OCI-LY1 (cell line): ENCODE data around the gene SPATA25.

Experiments
- H2AFZ ChIP-seq: fragments of 200-600 bp; sonication (generic), shearing (Covaris generic); 2 replicates; pipeline ENCODE4 v1.6.0; 2014; ENCODE audit warnings: antibody characterized with exemption, mild to moderate bottlenecking, low read length
- H3F3A ChIP-seq: fragments of 200-600 bp; sonication (generic), shearing (Covaris generic); 2 replicates; pipeline ENCODE4 v1.6.0; 2014; ENCODE audit warnings: mild to moderate bottlenecking, antibody characterized with exemption, low read length, moderate library complexity; ENCODE audit not compliant: insufficient read depth
- H3K27ac ChIP-seq: fragments of 200-600 bp; sonication (generic); 2 replicates; pipeline ENCODE4 v1.5.1; 2014; ENCODE audit warnings: low read length, mixed run types, mild to moderate bottlenecking, low read depth; ENCODE audit not compliant: poor library complexity, severe bottlenecking
- H3K27me3 ChIP-seq: fragments of 200-600 bp; sonication (generic); 2 replicates; pipeline ENCODE4 v1.6.0; 2014; ENCODE audit warnings: antibody characterized with exemption, mild to moderate bottlenecking, low read length, moderate library complexity; ENCODE audit not compliant: insufficient read depth
- H3K36me3 ChIP-seq: fragments of 200-600 bp; sonication (generic); 2 replicates; pipeline ENCODE4 v1.6.1; 2014; ENCODE audit warnings: mild to moderate bottlenecking, antibody characterized with exemption, low read length, moderate library complexity, mixed read lengths; ENCODE audit not compliant: insufficient read depth
- H3K4me1 ChIP-seq: fragments of 200-600 bp; sonication (generic); 2 replicates; pipeline ENCODE4 v1.5.1; 2014; ENCODE audit warnings: mild to moderate bottlenecking, low read length, moderate library complexity; ENCODE audit not compliant: insufficient read depth, severe bottlenecking
- H3K4me2 ChIP-seq: fragments of 200-600 bp; sonication (generic), shearing (Covaris generic); 2 replicates; pipeline ENCODE4 v1.6.1; 2014; ENCODE audit warnings: low read length
- H3K4me3 ChIP-seq: fragments of 200-600 bp; sonication (generic); 2 replicates; pipeline ENCODE4 v1.5.1; 2014; ENCODE audit warnings: low read length, low read depth, mild to moderate bottlenecking, mixed read lengths; ENCODE audit not compliant: poor library complexity, severe bottlenecking
- H3K79me2 ChIP-seq: fragments of 200-600 bp; shearing (Covaris generic); 2 replicates; pipeline ENCODE4 v1.6.1; 2016; ENCODE audit warnings: mixed run types, low read length, mixed read lengths; ENCODE audit not compliant: insufficient read depth
- H3K9ac ChIP-seq: fragments of 200-600 bp; sonication (generic), shearing (Covaris generic); 2 replicates; pipeline ENCODE4 v1.6.1; 2014; ENCODE audit warnings: mild to moderate bottlenecking, low read length, mixed read lengths
- H3K9me2 ChIP-seq: fragments of 200-600 bp; sonication (generic), shearing (Covaris generic); 2 replicates; pipeline ENCODE4 v1.6.1; 2014; ENCODE audit warnings: low read depth, mild to moderate bottlenecking, low read length, mixed read lengths
- H3K9me3 ChIP-seq: fragments of 200-600 bp; shearing (Covaris generic); 2 replicates; pipeline ENCODE4 v1.6.1; 2014; ENCODE audit warnings: low read length, mixed read lengths
- H4K20me1 ChIP-seq: fragments of 200-600 bp; sonication (generic), shearing (Covaris generic); 2 replicates; pipeline ENCODE4 v1.6.0; 2016; ENCODE audit warnings: mild to moderate bottlenecking, low read length; ENCODE audit not compliant: insufficient read depth
- EZH2 ChIP-seq: fragments of 200-600 bp; sonication (generic), shearing (Covaris generic); IDR thresholded peaks from 2 replicates; pipeline ENCODE4 v1.8.0; 2017; ENCODE audit warnings: borderline replicate concordance, mixed run types, mild to moderate bottlenecking, antibody characterized with exemption, low read length, moderate library complexity, mixed read lengths
- TF ChIP-seq, protein P1 (sequence below): fragments of 200-600 bp; sonication (generic), shearing (Covaris generic); IDR thresholded peaks from 2 replicates; pipeline ENCODE4 v1.5.1; 2017; ENCODE audit warnings: mild to moderate bottlenecking, antibody characterized with exemption, low read length, moderate library complexity, mixed read lengths

Gene SPATA25

DNA sequence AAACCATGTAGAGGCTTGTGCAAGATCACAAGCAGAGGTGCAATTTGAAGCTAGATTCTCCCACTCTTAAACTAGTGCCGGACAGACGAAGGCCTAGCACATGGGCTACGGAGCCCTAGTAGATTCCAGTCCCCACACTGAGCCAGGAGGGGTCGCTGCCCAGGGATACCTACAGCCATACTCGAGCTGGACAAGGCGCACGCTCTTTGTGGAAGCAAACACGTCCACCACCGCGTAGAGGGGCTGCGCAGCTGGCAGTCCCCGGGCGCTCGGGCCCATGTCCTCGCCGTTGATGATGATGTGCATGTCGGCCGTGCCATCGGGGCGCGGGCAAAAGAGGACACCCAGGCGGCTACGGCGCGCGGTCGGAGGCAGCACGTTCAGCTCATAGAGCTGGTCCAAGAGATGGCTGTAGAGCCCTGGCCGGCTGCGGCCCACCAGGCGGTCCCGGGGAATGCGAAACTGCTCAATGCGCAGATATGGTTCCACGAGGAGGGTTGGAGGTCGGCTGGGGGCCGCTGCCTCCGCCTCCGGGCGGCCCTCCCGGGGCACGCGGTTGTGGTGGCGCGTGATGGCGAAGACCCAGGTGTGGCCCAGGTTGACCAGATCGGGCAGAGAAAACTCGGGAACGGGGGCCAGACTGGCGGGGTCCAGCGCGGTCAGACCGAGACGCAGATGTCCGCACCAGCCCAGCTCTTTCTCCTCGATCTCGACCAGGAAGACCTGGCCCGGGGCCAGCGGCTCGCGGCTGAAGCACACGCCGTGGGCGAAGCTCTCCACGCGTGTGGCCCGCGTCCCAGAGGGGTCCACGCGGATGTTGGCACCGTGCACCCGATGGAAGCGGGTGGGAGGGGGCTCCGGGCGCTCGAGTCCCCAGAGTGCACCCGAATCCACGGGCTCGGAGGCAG is 2.9 kb upstream of the SPATA25 start:
- Histone ChIP-seq H4K20me1 (no peaks in the 10 kb centered on the region), H3K4me3 (peak overlapping the region; percentile 75), H3K9ac (peak overlapping the region; percentile 70), H3K36me3 (peaks cover 25% of the 10 kb centered on the region; the same call in 1 of the 2 replicates), H3K27ac (peak overlapping the region; percentile 24), H3F3A (no peaks in the 10 kb centered on the region; the same call in 1 of the 2 replicates), H3K27me3 (no peaks in the 10 kb centered on the region), H3K4me2 (peak overlapping the region; percentile 93), H3K9me2 (no peaks in the 10 kb centered on the region), H3K4me1 (peaks cover 30% of the 10 kb centered on the region), H3K9me3 (no peaks in the 10 kb centered on the region), H3K79me2 (no peaks in the 10 kb centered on the region), H2AFZ (no peak overlapping the region)
- TF ChIP-seq, protein P1, sequence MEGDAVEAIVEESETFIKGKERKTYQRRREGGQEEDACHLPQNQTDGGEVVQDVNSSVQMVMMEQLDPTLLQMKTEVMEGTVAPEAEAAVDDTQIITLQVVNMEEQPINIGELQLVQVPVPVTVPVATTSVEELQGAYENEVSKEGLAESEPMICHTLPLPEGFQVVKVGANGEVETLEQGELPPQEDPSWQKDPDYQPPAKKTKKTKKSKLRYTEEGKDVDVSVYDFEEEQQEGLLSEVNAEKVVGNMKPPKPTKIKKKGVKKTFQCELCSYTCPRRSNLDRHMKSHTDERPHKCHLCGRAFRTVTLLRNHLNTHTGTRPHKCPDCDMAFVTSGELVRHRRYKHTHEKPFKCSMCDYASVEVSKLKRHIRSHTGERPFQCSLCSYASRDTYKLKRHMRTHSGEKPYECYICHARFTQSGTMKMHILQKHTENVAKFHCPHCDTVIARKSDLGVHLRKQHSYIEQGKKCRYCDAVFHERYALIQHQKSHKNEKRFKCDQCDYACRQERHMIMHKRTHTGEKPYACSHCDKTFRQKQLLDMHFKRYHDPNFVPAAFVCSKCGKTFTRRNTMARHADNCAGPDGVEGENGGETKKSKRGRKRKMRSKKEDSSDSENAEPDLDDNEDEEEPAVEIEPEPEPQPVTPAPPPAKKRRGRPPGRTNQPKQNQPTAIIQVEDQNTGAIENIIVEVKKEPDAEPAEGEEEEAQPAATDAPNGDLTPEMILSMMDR, result peak; percentile 64; the same call in 1 of the 2 replicates
- no peak for TF ChIP-seq EZH2

DNA sequence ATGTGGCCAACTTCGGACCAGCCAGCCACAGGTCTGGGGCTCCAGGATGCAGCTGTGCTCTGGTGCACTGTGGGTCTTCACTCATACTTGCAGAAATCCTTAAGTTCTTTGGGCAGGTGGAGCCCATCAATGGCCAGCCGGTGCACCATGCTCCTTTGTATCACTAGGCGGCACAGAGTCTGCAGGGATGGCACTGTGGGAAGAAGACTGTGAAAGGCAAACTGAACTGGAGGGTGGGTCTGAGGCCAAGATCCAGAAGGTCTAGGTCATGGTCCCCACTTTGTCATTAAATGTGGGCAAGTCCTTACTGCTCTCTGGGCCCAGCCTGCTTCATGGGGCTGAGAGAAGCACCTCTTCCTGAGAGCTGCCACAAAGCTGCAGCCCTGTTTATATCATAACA is 1.3 kb upstream of the SPATA25 start:
- H2AFZ ChIP-seq, result no peak overlapping the region
- peaks cover 31% of the 10 kb centered on the region for H3K36me3 ChIP-seq
- no peaks in the 10 kb centered on the region for H4K20me1 ChIP-seq
- H3K27ac ChIP-seq, result peak overlapping the region; percentile 7
- H3K27me3 ChIP-seq, result no peaks in the 10 kb centered on the region
- no peak overlapping the region for H3K4me2 ChIP-seq
- H3K9me2 ChIP-seq, result no peaks in the 10 kb centered on the region
- no peak overlapping the region for H3K4me3 ChIP-seq
- no peaks in the 10 kb centered on the region; the same call in 1 of the 2 replicates for H3F3A ChIP-seq
- H3K9me3 ChIP-seq, result no peaks in the 10 kb centered on the region
- H3K4me1 ChIP-seq, result peaks cover 30% of the 10 kb centered on the region
- H3K9ac ChIP-seq, result no peak overlapping the region
- no peak for TF ChIP-seq EZH2
- TF ChIP-seq, protein P1, result no peak
- no peaks in the 10 kb centered on the region for H3K79me2 ChIP-seq

DNA sequence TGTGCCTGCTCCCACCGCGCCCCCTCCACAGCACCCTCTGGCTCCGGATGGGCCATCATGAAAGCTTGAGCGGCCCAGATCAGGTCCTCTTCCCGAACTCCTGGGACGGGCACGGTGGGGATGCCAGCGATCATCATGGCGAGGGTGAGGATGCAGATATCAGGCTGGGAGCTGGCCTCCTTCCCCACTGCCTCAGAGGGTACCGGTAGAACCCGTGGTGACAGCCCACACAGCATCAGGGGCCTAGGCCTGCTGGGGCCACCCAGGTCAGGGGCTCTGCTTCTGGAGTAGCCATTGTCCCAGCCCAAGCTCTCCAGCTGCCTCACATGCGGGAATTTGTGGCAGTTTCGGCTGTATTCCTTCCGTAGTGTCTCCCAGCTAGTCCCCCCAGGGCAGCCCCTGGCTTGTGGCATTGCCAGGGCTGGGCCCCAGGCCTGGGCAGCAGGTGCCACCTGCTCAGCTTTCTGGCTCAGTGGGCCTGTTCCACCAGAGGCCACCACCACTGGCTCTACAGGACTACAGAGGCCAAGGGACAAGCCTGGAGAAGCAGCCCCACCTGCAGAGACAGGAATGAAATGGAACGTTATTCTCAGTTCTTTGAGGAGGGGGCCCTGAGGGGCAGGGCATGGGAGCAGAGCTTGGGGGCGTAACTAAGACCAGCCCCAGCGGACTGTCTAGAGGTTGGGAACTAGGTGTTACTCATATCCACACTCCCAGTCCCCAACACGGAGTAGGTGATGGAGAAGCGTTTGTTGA is 654 bp downstream of the SPATA25 start:
- Histone ChIP-seq H3K9ac (no peak overlapping the region), H3F3A (no peaks in the 10 kb centered on the region; the same call in 1 of the 2 replicates), H3K27ac (no peak overlapping the region), H3K4me1 (peaks cover 23% of the 10 kb centered on the region), H3K4me2 (no peak overlapping the region), H3K79me2 (no peaks in the 10 kb centered on the region), H3K36me3 (peaks cover 47% of the 10 kb centered on the region), H4K20me1 (no peaks in the 10 kb centered on the region), H3K27me3 (no peaks in the 10 kb centered on the region), H2AFZ (no peak overlapping the region), H3K9me2 (no peaks in the 10 kb centered on the region), H3K9me3 (no peaks in the 10 kb centered on the region), H3K4me3 (no peak overlapping the region)
- TF ChIP-seq, protein P1, result no peak
- TF ChIP-seq EZH2, result no peak
